NT2/D1 (cell line): ENCODE measurements around the gene LAMTOR2.

ENCODE experiments used
- SUZ12 ChIP-seq: IDR thresholded peaks from 2 replicates; pipeline ENCODE4 v1.6.1; 2011; ENCODE audit not compliant: insufficient read length, insufficient read depth; ENCODE audit errors: extremely low read depth
- YY1 ChIP-seq: IDR thresholded peaks from 2 replicates; pipeline ENCODE4 v1.6.1; 2011; ENCODE audit not compliant: insufficient read length, insufficient read depth
- ZNF274 ChIP-seq: IDR thresholded peaks from 2 replicates; pipeline ENCODE4 v1.6.1; 2011; ENCODE audit warnings: mild to moderate bottlenecking, low read depth, low read length

DNA sequence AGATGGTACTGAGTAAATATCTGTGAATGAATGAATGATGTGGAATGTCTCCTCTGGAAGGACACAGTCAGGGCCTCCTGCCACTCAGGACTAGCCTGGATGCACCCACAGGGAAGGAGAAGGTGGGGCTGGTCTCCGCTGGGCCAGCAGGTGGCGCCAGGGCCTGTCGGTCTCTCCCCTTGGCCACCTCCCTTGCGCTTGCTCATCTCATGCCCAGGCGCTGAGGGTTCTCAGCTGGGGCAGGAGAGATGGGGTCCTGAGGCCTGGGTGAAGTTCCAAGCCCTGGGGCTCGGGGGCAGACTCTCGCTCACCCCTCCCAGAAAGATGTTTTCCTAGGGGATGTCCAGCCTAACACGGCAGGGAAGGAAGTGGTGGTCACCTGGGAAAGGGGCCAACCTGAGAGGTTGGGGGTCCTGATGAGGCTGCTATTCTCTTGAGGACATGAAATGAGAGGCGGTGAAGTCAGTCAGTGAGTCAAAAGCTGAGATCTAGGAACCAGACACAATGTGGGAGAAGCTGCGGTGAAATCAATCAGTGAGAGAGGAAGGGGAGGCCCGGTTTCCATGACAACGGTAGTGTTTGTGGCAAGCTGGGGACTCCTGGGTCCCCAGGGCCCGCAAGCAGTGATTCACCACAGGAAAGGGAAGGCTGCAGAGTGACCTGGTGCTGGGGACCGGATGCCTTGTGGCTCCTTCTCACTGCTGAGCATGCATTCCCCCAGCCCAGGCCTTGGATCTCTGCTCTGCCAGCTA lies 42.2 kb downstream of the LAMTOR2 start:
- TF ChIP-seq SUZ12 (no peak), ZNF274 (no peak), YY1 (no peak)
